Measurements from ENCODE around the gene PFKL.
A peak's percentile ranks its signal among the peaks of the same experiment; 100 is the strongest.

The PFKL gene

DNA sequence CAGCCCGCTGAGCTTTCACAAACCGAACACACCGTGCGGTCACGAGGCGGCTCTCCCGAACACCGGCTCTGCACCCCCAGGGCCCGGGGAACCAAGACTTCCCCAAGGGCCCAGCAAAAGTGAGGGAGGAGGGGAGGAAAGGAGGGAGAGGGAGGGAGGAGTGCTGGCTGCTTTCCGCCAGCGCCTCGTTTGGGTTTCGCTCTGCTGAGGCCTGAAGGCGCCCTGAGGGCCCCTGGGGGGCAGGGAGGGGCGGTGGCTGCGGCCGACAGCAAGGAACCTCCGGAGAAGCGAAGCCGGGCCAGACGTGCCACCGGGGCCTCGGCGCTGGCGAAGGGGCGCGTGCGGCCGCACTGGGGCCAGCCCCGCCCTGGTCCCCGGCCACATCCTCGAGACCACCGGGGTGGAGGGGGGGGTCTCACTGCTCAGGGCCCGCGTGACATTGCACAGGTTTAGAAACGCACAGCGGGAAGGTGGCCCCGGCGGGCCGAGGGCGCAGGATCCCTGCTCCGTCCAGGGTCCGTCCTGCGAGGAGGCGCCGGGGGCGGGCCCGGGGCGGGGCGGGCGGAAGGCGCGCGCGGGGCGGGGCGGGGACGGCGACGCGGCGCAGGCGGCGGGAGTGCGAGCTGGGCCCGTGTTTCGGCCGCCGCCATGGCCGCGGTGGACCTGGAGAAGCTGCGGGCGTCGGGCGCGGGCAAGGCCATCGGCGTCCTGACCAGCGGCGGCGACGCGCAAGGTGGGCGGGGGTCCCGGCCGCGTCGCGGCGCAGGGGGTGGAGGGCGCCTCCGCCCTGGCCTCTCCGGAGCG is at the start of gene PFKL:
Gene PFKL (plus strand): TSS at position 596 of the 804 bp plus-strand sequence. CDS start 53 bp downstream, at position 649.
- DNase-seq = peak; percentile 89
- in situ Hi-C loops (cut with MboI; ENCODE audit: low pct_unique_long_range_greater_than_20kb, low sequenced_read_pairs) = no loop called here

- in situ Hi-C loops (cut with MboI; ENCODE audit: low pct_unique_long_range_greater_than_20kb, low sequenced_read_pairs) = no loop called here
- DNase-seq = no peak
Observed at GRCh38 chr21:44253832-44254710, 45.8 kb upstream of the PFKL start.

DNA sequence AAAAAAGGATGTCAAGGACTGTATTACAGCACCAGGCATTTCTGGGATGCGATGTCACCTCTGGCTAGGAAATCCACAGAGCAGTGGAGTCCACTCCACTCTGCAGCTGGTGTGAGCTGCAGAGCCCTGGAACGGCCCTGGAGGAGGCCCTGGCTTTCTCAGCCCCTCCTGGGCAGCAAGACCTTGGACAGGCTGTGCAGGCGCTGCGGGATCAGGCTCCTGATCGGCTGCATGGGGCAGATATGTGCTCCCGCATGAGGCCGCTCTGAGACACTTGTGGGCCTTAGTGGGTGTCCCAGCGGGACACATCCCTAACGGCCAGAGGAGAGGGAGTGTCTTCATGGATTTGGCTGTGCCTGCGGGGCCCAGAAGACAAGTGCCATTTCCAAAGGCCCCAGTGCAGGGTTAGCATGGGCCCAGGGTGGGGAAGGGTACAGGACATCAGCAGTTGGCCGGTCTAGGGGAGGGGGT is 44.3 kb upstream of the PFKL start:
- in situ Hi-C loops (cut with MboI; ENCODE audit: low pct_unique_long_range_greater_than_20kb, low sequenced_read_pairs) = no loop called here
- DNase-seq = no peak

GRCh38 chr21:44258056-44258725 is 41.7 kb upstream of the PFKL start:
- in situ Hi-C loops (cut with MboI; ENCODE audit: low pct_unique_long_range_greater_than_20kb, low sequenced_read_pairs) = no loop called here
- DNase-seq = no peak

DNA sequence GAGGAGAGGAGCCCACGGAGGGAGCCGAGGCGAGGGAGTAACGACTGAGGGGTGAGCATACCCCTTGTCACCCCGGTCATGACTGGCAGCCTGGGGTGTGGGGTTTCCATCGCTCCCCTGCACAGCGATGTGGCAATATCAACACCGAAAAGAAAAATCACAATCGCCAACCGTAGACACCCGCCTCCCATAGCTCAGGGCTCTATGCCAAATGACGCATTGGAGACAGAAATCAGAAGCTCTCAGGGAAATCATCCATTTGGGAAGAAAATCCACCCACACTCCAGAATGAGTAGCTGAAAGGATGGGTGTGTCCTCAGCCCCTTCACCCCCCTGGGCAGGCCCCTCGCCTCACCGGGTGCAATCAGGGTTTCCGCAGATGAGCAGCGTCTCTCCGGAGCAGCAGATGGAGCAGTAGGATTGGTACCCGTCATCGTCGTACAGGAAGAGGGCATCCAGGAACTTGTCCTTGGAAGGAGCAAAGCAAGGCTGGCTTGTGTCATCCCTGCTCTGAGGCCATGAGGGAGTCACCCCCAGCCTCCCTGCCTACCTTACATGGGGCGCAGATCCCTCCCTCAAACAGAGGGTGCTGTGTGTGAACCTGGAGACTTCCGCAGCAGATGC is 40.7 kb upstream of the PFKL start:
- in situ Hi-C loops (cut with MboI; ENCODE audit: low pct_unique_long_range_greater_than_20kb, low sequenced_read_pairs) = no loop called here
- no peak for DNase-seq

DNA sequence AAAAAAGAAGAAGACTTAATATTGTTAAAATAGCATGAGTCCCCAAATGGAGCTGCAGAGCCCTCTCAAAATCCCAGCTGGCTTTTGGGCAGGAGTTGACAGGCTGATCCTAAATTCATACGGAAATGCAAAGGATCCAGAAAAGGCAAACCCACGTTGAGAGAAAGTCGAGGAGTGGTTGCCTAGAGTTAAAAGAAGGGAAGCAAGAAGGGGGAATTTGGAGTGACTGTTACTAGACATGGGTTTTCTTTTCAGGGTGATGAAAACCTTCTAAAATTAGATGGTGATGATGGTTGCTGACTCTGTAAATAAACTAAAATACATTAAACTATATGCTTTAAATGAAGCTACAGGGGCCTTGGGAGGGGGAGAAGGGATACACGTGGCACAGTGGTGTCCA is 39.8 kb upstream of the PFKL start:
- no peak for DNase-seq
- in situ Hi-C loops (cut with MboI; ENCODE audit: low pct_unique_long_range_greater_than_20kb, low sequenced_read_pairs) = no loop called here

DNA sequence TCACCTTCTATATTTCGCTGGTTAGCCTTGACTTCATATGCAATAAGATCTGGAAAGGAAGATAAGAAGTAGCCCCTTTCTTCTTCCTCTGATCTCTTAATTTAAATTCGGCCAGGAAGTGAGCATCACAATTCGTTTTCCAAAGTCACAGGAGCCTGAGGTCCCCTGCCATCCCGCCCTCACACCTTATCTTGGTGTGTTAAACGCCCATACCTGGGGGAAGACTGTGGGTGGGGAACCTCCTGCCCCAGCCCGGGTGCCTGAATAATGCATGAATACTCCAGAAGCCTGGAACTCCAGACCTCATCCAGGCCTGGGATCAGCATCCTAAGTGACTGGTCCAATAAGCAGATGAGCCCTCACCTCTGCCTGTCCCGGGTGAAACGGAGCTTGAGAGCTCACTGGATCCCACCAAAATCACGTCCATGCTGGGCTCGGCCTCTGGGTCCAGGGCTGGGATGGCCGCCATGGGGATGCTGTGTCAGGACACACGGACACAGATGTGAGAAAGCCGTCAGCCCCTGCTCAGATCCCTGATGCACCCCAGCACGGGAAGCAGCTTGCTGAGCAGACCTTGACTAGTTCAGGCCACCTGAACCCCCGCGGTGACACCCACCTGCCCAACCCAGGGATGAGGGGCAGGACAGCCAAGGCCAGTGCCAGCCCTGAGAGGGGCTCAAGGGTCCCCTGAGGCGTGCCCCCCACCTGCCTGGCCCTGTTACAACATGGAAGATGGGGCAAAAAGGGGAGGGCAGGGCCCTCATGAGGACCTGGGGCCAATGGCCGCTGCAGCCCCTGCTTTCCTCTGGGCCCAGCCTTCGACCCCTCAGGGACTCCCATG is 38.8 kb upstream of the PFKL start:
- no peak for DNase-seq
- in situ Hi-C loops (cut with MboI; ENCODE audit: low pct_unique_long_range_greater_than_20kb, low sequenced_read_pairs) = no loop called here

DNA sequence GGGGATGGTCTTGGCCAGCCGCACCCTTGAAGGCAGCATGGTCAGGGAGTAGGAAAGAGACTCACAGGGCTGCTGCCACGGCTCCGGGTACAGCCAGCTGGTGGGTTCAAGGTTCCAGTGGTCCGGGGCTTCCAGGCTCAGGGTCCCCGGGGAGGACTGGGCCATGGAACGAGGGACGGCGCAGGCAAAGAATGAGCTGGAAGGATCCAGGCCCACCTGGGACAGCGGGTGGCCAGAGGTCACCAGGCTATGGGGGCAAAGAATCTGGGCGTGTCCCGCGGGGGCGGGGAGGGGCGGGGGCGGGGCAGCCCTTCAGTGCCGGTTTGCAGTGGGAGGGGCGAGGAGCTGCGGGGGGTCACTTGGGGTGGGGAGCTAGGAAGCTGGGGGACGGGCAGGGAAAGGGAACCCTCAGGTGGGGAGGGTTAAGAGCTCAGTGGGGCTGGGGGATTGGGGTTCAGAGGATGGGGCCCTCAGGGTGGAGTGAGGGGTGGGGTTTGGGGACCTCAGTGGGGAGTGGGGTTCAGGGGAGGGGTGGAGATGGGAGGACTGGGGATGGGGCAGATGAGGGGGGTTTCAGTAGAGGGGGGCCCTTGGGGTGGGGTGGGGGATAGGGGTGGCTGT is 38.1 kb upstream of the PFKL start, which contains the start of gene DNMT3L:
Gene DNMT3L (minus strand): TSS at position 223 of the 621 bp plus-strand sequence. CDS start 638 bp downstream, outside the sequence.
- no peak for DNase-seq
- in situ Hi-C loops (cut with MboI; ENCODE audit: low pct_unique_long_range_greater_than_20kb, low sequenced_read_pairs) = no loop called here

DNA sequence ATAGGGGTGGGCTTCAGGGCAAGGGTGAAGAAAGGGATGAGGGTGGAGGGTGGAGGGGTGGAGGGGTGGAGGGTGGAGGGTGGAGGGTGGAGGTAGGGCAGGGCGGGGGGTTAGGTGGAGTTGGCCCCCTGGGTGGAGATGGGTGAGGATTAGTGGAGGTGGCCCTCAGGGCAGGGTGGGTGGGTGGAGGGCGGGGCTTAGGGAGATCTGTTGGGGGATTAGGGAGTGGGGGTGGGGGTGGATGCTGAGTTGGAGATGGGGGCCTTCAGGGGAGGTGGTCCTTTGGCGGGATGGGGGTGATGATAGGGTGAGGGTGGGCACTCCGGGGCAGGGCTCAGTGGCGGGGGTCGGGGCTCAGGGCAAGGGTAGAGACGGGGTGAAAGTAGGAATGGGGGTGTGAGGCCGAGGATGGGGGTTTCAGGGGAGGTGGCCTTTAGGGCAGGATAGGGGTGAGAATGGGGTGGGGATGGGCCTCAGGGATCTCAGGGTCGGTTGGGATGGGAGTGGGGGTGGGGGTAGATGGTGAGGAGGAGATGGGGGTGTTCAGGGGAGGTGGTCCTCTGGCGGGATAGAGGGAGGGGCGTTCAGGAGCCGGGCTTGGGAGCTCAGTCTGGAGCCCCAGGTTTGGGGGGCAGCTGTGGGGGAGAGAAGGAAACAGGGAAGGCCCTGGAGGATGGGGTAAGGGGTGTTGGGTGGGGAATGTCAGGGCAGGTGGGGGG is 37.4 kb upstream of the PFKL start:
- in situ Hi-C loops (cut with MboI; ENCODE audit: low pct_unique_long_range_greater_than_20kb, low sequenced_read_pairs) = no loop called here
- DNase-seq = no peak

DNA sequence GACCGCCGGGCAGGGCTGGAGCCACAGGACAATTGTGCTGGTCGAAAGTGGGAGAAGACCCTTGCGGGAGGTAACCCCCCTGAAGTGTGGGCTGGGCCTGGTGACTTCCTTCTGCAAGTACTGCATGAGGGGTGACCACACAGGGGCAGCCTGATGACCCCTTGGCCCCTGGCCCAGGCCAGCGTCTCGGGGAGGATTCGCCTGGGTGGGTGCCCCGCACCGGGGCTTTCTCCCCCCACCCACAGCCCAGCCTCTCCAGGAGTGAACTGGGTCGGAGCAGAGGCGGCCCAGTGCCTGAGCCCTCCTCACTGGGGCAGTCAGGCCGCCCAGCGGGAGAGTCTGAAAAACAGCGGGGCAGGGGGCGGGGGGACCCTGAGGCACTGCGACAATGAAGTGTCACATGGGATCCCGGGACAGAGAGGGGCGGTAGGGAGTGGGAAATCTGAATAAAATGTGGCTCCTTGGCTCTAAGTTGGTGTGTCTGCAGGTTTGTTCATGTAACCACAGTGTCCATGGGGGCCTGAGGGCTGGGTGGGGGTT is 36.6 kb upstream of the PFKL start:
- in situ Hi-C loops (cut with MboI; ENCODE audit: low pct_unique_long_range_greater_than_20kb, low sequenced_read_pairs) = no loop called here
- no peak for DNase-seq

DNA sequence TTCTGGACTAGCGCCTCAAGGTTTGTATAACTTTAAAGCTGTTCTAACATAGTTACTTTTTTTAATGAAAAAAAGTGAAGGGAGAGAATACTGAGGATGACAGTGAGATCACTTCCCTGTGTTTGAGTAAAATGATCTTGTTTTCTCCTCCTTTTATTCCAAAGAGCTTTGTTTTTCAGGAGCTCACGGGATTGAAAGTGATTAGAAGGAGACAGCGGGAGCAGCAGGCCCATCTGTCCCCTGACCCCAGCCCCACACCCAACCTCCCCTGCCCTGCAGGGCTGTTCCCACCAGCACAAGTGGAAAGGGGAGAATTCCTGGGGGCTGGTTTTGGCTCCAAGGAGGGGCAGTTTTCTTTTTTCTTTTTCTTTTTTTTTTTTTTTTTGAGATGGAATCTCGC is 36.1 kb upstream of the PFKL start:
- DNase-seq = no peak

DNA sequence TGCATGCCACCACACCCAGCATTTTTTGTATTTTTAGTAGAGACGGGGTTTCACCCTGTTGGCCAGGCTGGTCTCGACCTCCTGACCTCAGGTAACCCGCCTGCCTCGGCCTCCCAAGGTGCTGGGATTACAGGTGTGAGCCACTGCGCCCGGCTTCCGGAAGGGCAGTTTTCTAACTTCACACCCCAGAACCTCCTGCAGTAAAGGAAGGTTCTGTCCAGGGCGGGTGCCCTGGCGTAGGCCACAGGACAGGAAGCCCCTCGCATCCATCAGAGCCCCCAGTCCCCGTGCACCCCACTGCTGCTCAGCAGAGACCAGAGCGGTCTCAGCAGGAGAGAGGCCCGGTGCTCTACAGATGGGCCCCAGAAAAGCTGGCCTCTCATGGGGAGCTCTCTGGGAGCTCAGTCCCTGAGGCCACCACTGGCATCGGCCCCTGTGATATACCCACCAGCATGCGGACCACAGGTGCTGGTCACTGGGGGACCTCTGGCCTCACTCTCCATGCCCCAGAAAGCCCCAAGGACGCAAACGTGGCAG is 34.1 kb upstream of the PFKL start:
- in situ Hi-C loops (cut with MboI; ENCODE audit: low pct_unique_long_range_greater_than_20kb, low sequenced_read_pairs) = no loop called here
- no peak for DNase-seq

More for the DNA sequence above, 36.1 kb upstream of the PFKL start:
- in situ Hi-C loops (cut with MboI; ENCODE audit: low pct_unique_long_range_greater_than_20kb, low sequenced_read_pairs) = no loop called here

GRCh38 chr21:44267655-44268142 is 32.2 kb upstream of the PFKL start:
- in situ Hi-C loops (cut with MboI; ENCODE audit: low pct_unique_long_range_greater_than_20kb, low sequenced_read_pairs) = no loop called here
- peak; percentile 27 for DNase-seq

- in situ Hi-C loops (cut with MboI; ENCODE audit: low pct_unique_long_range_greater_than_20kb, low sequenced_read_pairs) = no loop called here
- no peak for DNase-seq
Observed at GRCh38 chr21:44269090-44269489, 30.8 kb upstream of the PFKL start.

- no peak for DNase-seq
- in situ Hi-C loops (cut with MboI; ENCODE audit: low pct_unique_long_range_greater_than_20kb, low sequenced_read_pairs) = no loop called here
Observed at GRCh38 chr21:44271558-44272283, 28.1 kb upstream of the PFKL start.

DNA sequence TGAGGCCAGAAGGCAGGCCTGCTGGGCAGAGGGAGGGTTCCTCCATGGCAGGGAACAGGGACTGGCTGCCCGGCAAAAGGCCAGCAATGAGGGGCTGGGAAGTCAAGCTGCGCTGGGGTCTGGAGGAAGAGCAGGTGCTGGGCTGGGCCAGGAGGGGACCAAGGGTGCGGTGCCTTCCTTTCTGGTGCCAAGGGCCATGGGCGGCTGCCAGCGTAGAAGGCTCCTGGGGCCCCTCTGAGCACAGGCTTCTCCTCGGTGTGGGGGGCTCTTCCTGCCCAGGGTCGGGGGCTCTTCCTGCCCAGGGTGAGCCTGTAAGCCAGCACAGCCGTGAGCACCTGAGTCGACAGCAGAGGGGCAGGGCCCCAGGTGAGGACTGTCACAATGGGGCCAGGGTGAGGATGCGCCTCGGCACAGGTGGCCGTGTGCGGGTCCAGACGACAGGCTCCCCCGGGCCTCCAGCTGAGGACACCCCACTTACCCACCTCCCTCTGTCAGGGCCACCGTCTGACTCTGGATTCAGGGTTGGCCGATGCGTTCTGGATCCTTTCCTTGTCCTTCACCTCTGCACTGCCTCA is 27.5 kb upstream of the PFKL start:
- DNase-seq = no peak
- in situ Hi-C loops (cut with MboI; ENCODE audit: low pct_unique_long_range_greater_than_20kb, low sequenced_read_pairs) = no loop called here
